Esophagus squamous epithelium (tissue), 4 donors: Measurements from ENCODE around the gene CFAP92.

Source experiments
- POLR2A ChIP-seq, 4 donors: fragments of 450-650 bp; IDR thresholded peaks; one replicate each; pipeline ENCODE4 v1.6.1; 2017; ENCODE audit warnings: antibody characterized with exemption in 4 of 4, mild to moderate bottlenecking in 4 of 4, moderate library complexity in 3 of 4
- TF ChIP-seq, protein P1 (sequence below), 6 experiments: fragments of 450-650 bp in 4 of 6; fragments of 200-600 bp in 2 of 6; sonication (generic) in 2 of 6; IDR thresholded peaks; one replicate each; pipeline ENCODE4 v1.5.1; 2016 to 2019; ENCODE audit warnings: antibody characterized with exemption in 6 of 6, mild to moderate bottlenecking in 4 of 6, moderate library complexity in 4 of 6

DNA sequence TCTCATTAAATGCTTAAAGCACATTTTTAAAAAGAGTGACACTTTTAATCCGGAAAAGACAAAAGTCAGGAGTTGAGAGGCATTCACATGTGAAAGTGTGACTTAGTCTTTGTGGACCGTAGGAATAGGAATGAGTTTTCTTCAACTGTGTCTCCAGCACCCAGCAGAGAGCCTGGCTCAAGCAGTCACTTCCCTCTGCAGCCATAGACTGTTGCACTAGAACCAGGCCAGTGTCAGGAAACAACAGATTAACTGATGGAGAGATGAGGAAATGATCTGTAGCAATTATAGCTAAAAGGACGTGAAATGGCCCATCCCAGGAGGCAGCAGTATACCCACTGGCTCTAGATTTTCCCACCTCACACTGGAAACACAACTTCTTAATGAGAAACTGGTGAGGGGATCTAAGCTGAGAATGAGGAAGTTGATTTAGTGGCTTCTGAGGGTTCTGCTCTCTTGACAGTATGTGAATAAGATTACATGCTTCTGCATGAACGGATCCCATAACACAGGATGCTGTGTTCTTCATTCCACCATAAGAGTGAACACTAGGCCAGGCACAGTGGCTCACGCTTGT is 19.8 kb downstream of the CFAP92 start:
- no peak for TF ChIP-seq POLR2A (IDR thresholded peaks at IDR 0.05)
- TF ChIP-seq, protein P1, sequence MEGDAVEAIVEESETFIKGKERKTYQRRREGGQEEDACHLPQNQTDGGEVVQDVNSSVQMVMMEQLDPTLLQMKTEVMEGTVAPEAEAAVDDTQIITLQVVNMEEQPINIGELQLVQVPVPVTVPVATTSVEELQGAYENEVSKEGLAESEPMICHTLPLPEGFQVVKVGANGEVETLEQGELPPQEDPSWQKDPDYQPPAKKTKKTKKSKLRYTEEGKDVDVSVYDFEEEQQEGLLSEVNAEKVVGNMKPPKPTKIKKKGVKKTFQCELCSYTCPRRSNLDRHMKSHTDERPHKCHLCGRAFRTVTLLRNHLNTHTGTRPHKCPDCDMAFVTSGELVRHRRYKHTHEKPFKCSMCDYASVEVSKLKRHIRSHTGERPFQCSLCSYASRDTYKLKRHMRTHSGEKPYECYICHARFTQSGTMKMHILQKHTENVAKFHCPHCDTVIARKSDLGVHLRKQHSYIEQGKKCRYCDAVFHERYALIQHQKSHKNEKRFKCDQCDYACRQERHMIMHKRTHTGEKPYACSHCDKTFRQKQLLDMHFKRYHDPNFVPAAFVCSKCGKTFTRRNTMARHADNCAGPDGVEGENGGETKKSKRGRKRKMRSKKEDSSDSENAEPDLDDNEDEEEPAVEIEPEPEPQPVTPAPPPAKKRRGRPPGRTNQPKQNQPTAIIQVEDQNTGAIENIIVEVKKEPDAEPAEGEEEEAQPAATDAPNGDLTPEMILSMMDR (IDR thresholded peaks at IDR 0.05): no peak
